ENCODE measurements around the gene FGL2. TPM values are rescaled to one million over a fixed set of nuclear protein-coding genes. Genes with fewer than 3 reads are reported as not detected.

FGL2 gene
- total and polyA plus RNA-seq, 2 experiments from 2014 or later, result not detected

DNA sequence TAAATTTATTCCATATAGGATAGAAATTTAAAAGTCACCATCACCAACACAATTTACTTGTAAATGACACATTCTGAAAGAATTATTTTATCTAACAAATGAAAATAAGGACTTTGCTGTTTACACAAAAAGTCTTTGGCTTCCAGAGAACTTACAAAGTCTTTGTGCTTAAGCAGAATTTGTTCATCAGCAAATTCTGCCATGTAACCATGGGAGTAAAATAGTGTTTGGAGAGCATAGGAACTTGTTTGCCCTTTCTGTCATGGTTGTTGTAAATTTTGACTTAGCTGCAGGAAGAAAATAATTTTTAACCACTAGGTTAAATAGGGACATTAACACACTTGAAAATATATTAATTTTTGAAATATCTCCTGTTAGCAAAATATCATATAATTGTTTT lies 15.2 kb downstream of the FGL2 start:
- ATAC-seq, result no peak
- no peak overlapping the region for H3K4me3 Mint-ChIP-seq
- no peaks in the 10 kb centered on the region for H3F3A ChIP-seq (replicated peaks; ENCODE audit: low read depth)
- H4K20me1 ChIP-seq (replicated peaks; ENCODE audit: insufficient read depth), result no peaks in the 10 kb centered on the region
- no peak for DNase-seq (ENCODE audit: low spot score)
- no peaks in the 10 kb centered on the region for H3K9me2 ChIP-seq (ENCODE audit: insufficient read depth)
- TF ChIP-seq, protein P1, sequence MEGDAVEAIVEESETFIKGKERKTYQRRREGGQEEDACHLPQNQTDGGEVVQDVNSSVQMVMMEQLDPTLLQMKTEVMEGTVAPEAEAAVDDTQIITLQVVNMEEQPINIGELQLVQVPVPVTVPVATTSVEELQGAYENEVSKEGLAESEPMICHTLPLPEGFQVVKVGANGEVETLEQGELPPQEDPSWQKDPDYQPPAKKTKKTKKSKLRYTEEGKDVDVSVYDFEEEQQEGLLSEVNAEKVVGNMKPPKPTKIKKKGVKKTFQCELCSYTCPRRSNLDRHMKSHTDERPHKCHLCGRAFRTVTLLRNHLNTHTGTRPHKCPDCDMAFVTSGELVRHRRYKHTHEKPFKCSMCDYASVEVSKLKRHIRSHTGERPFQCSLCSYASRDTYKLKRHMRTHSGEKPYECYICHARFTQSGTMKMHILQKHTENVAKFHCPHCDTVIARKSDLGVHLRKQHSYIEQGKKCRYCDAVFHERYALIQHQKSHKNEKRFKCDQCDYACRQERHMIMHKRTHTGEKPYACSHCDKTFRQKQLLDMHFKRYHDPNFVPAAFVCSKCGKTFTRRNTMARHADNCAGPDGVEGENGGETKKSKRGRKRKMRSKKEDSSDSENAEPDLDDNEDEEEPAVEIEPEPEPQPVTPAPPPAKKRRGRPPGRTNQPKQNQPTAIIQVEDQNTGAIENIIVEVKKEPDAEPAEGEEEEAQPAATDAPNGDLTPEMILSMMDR (conservative IDR thresholded peaks at IDR 0.05; ENCODE audit: low read depth in 2 of 2), result no peak
- TF ChIP-seq EZH2phosphoT487 (IDR thresholded peaks at IDR 0.05; ENCODE audit: unreplicated experiment) (no peak), ZNF114 (CRISPR knock-in tag; IDR thresholded peaks at IDR 0.05) (no peak), STAT1 (IDR thresholded peaks at IDR 0.05; ENCODE audit: unreplicated experiment) (no peak), POLR2AphosphoS5 (IDR thresholded peaks at IDR 0.05; ENCODE audit: low read depth) (no peak)
- TF ChIP-seq, protein P2, sequence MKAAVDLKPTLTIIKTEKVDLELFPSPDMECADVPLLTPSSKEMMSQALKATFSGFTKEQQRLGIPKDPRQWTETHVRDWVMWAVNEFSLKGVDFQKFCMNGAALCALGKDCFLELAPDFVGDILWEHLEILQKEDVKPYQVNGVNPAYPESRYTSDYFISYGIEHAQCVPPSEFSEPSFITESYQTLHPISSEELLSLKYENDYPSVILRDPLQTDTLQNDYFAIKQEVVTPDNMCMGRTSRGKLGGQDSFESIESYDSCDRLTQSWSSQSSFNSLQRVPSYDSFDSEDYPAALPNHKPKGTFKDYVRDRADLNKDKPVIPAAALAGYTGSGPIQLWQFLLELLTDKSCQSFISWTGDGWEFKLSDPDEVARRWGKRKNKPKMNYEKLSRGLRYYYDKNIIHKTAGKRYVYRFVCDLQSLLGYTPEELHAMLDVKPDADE (IDR thresholded peaks at IDR 0.05), result no peak
- H3K27me3 ChIP-seq (ENCODE audit: insufficient read depth), result no peaks in the 10 kb centered on the region
- no peaks in the 10 kb centered on the region for H3K9me3 Mint-ChIP-seq
- no peaks in the 10 kb centered on the region for H3K79me2 ChIP-seq (replicated peaks; ENCODE audit: insufficient read depth)
- no peaks in the 10 kb centered on the region for H3K4me1 Mint-ChIP-seq
- no peaks in the 10 kb centered on the region for H3K4me1 ChIP-seq (ENCODE audit: insufficient read depth)
- peaks cover 2% of the 10 kb centered on the region for H3K27me3 Mint-ChIP-seq (ENCODE audit: insufficient read depth, low read depth, poor library complexity)
- H3K36me3 Mint-ChIP-seq (ENCODE audit: low read depth), result no peaks in the 10 kb centered on the region
- H3K4me3 ChIP-seq, result no peak overlapping the region
- H2AFZ ChIP-seq, result no peak overlapping the region
- H3K27ac ChIP-seq (ENCODE audit: low read depth), result no peak overlapping the region
- no peak overlapping the region for H3K27ac Mint-ChIP-seq
- H3K4me2 ChIP-seq, result no peak overlapping the region
- no peaks in the 10 kb centered on the region for H3K36me3 ChIP-seq (ENCODE audit: insufficient read depth)

DNA sequence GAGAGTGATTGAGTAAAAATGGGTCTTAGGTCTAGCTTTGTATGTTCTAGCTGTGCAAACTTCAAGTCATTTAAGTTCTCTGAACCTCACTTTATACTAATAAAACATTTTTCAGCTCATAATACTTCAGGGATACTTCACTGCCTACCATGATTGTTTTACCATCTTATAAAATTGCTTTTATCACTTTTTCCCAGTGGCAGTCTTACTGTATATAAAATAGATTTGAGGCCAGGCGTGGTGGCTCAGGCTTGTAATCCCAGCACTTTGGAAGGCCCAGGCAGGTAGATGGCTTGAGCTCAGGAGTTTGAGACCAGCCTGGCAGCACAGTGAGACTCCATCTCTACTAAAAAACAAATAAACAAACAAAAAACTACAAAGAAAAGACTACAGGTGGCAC lies 17.4 kb downstream of the FGL2 start:
- Histone ChIP-seq H3K27ac (ENCODE audit: low read depth) (no peak overlapping the region), H4K20me1 (replicated peaks; ENCODE audit: insufficient read depth) (no peaks in the 10 kb centered on the region), H3F3A (replicated peaks; ENCODE audit: low read depth) (no peaks in the 10 kb centered on the region), H3K4me2 (no peak overlapping the region), H3K9me2 (ENCODE audit: insufficient read depth) (no peaks in the 10 kb centered on the region), H3K36me3 (ENCODE audit: insufficient read depth) (no peaks in the 10 kb centered on the region), H2AFZ (no peak overlapping the region), H3K4me3 (no peak overlapping the region), H3K27me3 (ENCODE audit: insufficient read depth) (no peaks in the 10 kb centered on the region), H3K4me1 (ENCODE audit: insufficient read depth) (no peaks in the 10 kb centered on the region), H3K79me2 (replicated peaks; ENCODE audit: insufficient read depth) (no peaks in the 10 kb centered on the region)
- Mint-ChIP-seq H3K4me3 (no peak overlapping the region), H3K27ac (no peak overlapping the region), H3K27me3 (ENCODE audit: insufficient read depth, low read depth, poor library complexity) (peaks cover 2% of the 10 kb centered on the region), H3K9me3 (no peaks in the 10 kb centered on the region), H3K36me3 (ENCODE audit: low read depth) (no peaks in the 10 kb centered on the region), H3K4me1 (no peaks in the 10 kb centered on the region)
- ATAC-seq (no peak), DNase-seq (ENCODE audit: low spot score) (no peak)
- TF ChIP-seq ZNF114 (CRISPR knock-in tag; IDR thresholded peaks at IDR 0.05) (no peak), NANOG (IDR thresholded peaks at IDR 0.05; ENCODE audit: borderline replicate concordance) (no peak)
- TF ChIP-seq, protein P2 (IDR thresholded peaks at IDR 0.05), result no peak
- TF ChIP-seq, protein P1 (conservative IDR thresholded peaks at IDR 0.05; ENCODE audit: low read depth in 2 of 2), result no peak
- TF ChIP-seq, protein P3, sequence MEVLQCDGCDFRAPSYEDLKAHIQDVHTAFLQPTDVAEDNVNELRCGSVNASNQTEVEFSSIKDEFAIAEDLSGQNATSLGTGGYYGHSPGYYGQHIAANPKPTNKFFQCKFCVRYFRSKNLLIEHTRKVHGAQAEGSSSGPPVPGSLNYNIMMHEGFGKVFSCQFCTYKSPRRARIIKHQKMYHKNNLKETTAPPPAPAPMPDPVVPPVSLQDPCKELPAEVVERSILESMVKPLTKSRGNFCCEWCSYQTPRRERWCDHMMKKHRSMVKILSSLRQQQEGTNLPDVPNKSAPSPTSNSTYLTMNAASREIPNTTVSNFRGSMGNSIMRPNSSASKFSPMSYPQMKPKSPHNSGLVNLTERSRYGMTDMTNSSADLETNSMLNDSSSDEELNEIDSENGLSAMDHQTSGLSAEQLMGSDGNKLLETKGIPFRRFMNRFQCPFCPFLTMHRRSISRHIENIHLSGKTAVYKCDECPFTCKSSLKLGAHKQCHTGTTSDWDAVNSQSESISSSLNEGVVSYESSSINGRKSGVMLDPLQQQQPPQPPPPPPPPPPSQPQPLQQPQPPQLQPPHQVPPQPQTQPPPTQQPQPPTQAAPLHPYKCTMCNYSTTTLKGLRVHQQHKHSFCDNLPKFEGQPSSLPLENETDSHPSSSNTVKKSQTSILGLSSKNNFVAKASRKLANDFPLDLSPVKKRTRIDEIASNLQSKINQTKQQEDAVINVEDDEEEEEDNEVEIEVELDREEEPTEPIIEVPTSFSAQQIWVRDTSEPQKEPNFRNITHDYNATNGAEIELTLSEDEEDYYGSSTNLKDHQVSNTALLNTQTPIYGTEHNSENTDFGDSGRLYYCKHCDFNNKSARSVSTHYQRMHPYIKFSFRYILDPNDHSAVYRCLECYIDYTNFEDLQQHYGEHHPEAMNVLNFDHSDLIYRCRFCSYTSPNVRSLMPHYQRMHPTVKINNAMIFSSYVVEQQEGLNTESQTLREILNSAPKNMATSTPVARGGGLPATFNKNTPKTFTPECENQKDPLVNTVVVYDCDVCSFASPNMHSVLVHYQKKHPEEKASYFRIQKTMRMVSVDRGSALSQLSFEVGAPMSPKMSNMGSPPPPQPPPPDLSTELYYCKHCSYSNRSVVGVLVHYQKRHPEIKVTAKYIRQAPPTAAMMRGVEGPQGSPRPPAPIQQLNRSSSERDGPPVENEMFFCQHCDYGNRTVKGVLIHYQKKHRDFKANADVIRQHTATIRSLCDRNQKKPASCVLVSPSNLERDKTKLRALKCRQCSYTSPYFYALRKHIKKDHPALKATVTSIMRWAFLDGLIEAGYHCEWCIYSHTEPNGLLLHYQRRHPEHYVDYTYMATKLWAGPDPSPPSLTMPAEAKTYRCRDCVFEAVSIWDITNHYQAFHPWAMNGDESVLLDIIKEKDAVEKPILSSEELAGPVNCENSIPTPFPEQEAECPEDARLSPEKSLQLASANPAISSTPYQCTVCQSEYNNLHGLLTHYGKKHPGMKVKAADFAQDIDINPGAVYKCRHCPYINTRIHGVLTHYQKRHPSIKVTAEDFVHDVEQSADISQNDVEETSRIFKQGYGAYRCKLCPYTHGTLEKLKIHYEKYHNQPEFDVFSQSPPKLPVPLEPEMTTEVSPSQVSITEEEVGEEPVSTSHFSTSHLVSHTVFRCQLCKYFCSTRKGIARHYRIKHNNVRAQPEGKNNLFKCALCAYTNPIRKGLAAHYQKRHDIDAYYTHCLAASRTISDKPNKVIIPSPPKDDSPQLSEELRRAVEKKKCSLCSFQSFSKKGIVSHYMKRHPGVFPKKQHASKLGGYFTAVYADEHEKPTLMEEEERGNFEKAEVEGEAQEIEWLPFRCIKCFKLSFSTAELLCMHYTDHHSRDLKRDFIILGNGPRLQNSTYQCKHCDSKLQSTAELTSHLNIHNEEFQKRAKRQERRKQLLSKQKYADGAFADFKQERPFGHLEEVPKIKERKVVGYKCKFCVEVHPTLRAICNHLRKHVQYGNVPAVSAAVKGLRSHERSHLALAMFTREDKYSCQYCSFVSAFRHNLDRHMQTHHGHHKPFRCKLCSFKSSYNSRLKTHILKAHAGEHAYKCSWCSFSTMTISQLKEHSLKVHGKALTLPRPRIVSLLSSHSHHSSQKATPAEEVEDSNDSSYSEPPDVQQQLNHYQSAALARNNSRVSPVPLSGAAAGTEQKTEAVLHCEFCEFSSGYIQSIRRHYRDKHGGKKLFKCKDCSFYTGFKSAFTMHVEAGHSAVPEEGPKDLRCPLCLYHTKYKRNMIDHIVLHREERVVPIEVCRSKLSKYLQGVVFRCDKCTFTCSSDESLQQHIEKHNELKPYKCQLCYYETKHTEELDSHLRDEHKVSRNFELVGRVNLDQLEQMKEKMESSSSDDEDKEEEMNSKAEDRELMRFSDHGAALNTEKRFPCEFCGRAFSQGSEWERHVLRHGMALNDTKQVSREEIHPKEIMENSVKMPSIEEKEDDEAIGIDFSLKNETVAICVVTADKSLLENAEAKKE (CRISPR knock-in tag; IDR thresholded peaks at IDR 0.05), result no peak

All from GM23338 (cell line).